GM18505 (cell line): ENCODE results near the gene DDX10.
"Not testable (repeated sequence)": the region's sequence is repeated elsewhere in the genome, so short reads cannot be mapped to it uniquely, and the experiment has no call there.

Experiments
- ATAC-seq: cut with Tn5 transposase; IDR thresholded peaks from one replicate; pipeline ENCODE4 v1.9.1; 2021; ENCODE audit not compliant: unreplicated experiment
- POLR2A ChIP-seq: IDR thresholded peaks from 4 replicates; pipeline ENCODE4 v1.6.1; 2011; ENCODE audit warnings: borderline replicate concordance; ENCODE audit not compliant: insufficient read depth, insufficient read length; ENCODE audit errors: extremely low read depth

The DDX10 gene

GRCh38 chr11:108813086-108813485 is 148.2 kb downstream of the DDX10 start:
- TF ChIP-seq POLR2A, result no peak
- ATAC-seq, result no peak

DNA sequence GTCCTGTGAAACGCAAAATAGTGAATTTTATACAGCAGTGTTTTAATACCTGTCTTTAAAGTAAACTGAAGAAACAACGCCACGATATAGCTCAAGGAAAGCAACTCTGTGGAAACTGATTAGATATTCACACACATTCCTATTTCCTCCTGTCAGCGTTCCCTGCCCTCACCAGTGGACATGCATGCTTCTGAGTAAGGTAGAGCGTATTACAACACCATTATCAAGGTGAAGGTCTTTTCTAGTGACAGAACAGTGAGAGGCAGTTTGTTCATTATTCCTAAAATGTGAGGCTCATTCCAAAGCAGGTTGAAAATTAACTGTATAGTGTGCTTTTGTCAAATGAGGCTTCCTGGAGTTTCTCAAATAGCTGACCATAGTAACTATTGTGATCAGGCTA is 153.1 kb downstream of the DDX10 start:
- TF ChIP-seq POLR2A, result no peak
- ATAC-seq, result no peak

GRCh38 chr11:108818971-108819370 is 154.1 kb downstream of the DDX10 start:
- no peak for ATAC-seq

DNA sequence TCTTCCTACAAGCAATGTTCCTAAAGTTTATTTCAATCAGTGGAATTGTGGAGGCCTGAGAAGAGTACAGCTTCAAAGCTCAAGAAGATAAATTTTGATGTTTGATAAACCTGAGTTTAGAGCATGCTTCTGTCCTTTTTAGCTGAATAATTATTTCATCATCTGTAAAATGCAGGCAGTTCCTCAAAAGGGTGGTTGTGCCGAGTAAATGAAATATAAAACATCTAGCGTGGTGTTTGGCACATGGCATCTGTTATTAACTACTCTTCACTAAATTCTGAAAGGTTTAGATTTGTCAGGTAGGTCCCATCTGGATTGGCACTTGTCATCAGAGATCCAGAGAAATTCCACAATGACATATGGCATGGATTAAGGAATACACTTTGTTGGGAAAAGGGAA is 155.1 kb downstream of the DDX10 start:
- no peak for ATAC-seq
- no peak for TF ChIP-seq POLR2A

More at GRCh38 chr11:108818971-108819370, 154.1 kb downstream of the DDX10 start:
- no peak for TF ChIP-seq POLR2A

GRCh38 chr11:108823960-108824359 is 159.1 kb downstream of the DDX10 start:
- ATAC-seq, result not testable (repeated sequence)

- TF ChIP-seq POLR2A, result no peak
- ATAC-seq, result no peak
Measured at GRCh38 chr11:108824545-108824944, 159.7 kb downstream of the DDX10 start.

DNA sequence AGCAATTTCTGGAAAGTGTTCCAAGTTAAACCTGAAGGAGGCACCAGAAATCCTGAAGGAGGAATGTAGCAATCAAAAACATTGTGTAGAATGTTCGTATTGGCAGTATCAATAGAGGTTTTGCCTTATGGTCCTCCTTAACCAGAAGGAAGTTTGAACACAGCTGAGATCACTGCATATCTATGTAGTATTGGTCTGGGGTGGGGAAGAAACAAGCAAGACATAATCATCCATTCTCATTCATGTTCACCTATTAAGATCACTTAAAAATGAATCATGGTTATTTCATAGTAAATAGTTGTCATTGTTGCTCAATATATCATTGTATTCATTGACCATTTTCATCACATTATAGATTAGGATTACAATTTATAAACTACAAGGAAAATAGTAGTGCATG is 160.5 kb downstream of the DDX10 start:
- TF ChIP-seq POLR2A, result no peak
- no peak for ATAC-seq

- TF ChIP-seq POLR2A, result no peak
- ATAC-seq, result no peak
Measured at GRCh38 chr11:108826136-108826535, 161.3 kb downstream of the DDX10 start.

- no peak for ATAC-seq
- TF ChIP-seq POLR2A, result no peak
Measured at GRCh38 chr11:108835624-108836023, 170.8 kb downstream of the DDX10 start.

- ATAC-seq, result no peak
- no peak for TF ChIP-seq POLR2A
Measured at GRCh38 chr11:108836541-108836940, 171.7 kb downstream of the DDX10 start.

GRCh38 chr11:108838102-108838791 is 173.4 kb downstream of the DDX10 start:
- no peak for ATAC-seq
- TF ChIP-seq POLR2A, result no peak

- TF ChIP-seq POLR2A, result no peak
- ATAC-seq, result no peak
Measured at GRCh38 chr11:108838792-108839105, 173.9 kb downstream of the DDX10 start.

DNA sequence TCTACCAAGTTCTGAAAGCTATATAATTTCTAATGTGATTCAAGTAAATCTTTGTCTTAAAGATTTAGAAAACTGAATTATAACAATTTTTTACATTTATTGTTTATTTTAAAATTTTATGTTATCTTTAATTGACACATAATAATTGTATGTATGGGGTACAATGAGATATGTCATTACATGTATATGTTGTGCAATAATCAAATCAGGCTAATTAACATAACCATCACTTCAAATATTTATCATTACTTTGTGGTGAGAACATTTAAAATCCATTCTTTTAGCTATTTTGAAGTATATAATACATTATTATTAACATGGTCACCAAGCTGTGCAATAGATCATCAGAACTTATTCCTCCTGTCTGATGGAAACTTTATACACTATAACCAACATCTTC is 181.1 kb downstream of the DDX10 start:
- no peak for ATAC-seq
- TF ChIP-seq POLR2A, result no peak

- no peak for TF ChIP-seq POLR2A
- no peak for ATAC-seq
Measured at GRCh38 chr11:108847298-108847990, 182.6 kb downstream of the DDX10 start.
